ENCODE measurements around the gene KISS1. TPM values are rescaled to one million over a fixed set of nuclear protein-coding genes. Genes with fewer than 3 reads are reported as not detected.

KISS1 gene
- polyA plus RNA-seq, 1 donor from 2014 or later = not detected

GRCh38 chr1:204228896-204229295, 32.6 kb upstream of the KISS1 start:
- TF ChIP-seq EP300 (conservative IDR thresholded peaks at IDR 0.05; ENCODE audit: poor library complexity, severe bottlenecking) (no peak), EZH2 (IDR thresholded peaks at IDR 0.05; ENCODE audit: borderline replicate concordance, insufficient read depth, low read length, poor library complexity, severe bottlenecking) (no peak), RAD21 (conservative IDR thresholded peaks at IDR 0.05) (no peak), TAF1 (IDR thresholded peaks at IDR 0.05; ENCODE audit: low read depth) (no peak), MXI1 (conservative IDR thresholded peaks at IDR 0.05; ENCODE audit: poor library complexity, severe bottlenecking) (no peak), CTCF (IDR thresholded peaks at IDR 0.05; ENCODE audit: poor library complexity, severe bottlenecking) (no peak)
- Histone ChIP-seq H3K27ac (ENCODE audit: low read length) (no peak overlapping the region), H3K9me2 (ENCODE audit: insufficient read depth, low read length) (no peaks in the 10 kb centered on the region)

GRCh38 chr1:204227996-204228785, 31.9 kb upstream of the KISS1 start:
- TF ChIP-seq REST (IDR thresholded peaks at IDR 0.05; ENCODE audit: borderline replicate concordance) = no peak
- no peak for TF ChIP-seq POLR2AphosphoS5 (IDR thresholded peaks at IDR 0.05)
- TF ChIP-seq MXI1 (conservative IDR thresholded peaks at IDR 0.05; ENCODE audit: poor library complexity, severe bottlenecking) = no peak
- TF ChIP-seq RAD21 (conservative IDR thresholded peaks at IDR 0.05) = no peak
- no peak for TF ChIP-seq CTCF (IDR thresholded peaks at IDR 0.05; ENCODE audit: poor library complexity, severe bottlenecking)
- TF ChIP-seq TAF1 (IDR thresholded peaks at IDR 0.05; ENCODE audit: low read depth) = no peak
- TF ChIP-seq EP300 (conservative IDR thresholded peaks at IDR 0.05; ENCODE audit: poor library complexity, severe bottlenecking) = no peak
- TF ChIP-seq EZH2 (IDR thresholded peaks at IDR 0.05; ENCODE audit: borderline replicate concordance, insufficient read depth, low read length, poor library complexity, severe bottlenecking) = no peak
- TF ChIP-seq SMC3 (conservative IDR thresholded peaks at IDR 0.05; ENCODE audit: poor library complexity) = no peak
- Histone ChIP-seq H3K9ac (ENCODE audit: low read length) (no peak overlapping the region), H2AFZ (ENCODE audit: low read depth, low read length) (no peak overlapping the region), H3K4me2 (ENCODE audit: low read length) (no peak overlapping the region), H3K79me2 (replicated peaks; ENCODE audit: insufficient read depth, low read length) (no peaks in the 10 kb centered on the region), H3K36me3 (ENCODE audit: insufficient read depth, low read length) (peaks cover 40% of the 10 kb centered on the region), H4K20me1 (ENCODE audit: insufficient read depth) (no peaks in the 10 kb centered on the region), H3K4me3 (ENCODE audit: low read length) (no peak overlapping the region), H3K27ac (ENCODE audit: low read length) (no peak overlapping the region), H3K9me2 (ENCODE audit: insufficient read depth, low read length) (no peaks in the 10 kb centered on the region), H3K27me3 (ENCODE audit: insufficient read depth, low read depth, low read length) (no peaks in the 10 kb centered on the region), H3F3A (ENCODE audit: insufficient read depth, low read length, poor library complexity, severe bottlenecking) (no peaks in the 10 kb centered on the region), H3K9me3 (ENCODE audit: low read length) (no peaks in the 10 kb centered on the region)

More at GRCh38 chr1:204228896-204229295, 32.6 kb upstream of the KISS1 start:
- Histone ChIP-seq H4K20me1 (ENCODE audit: insufficient read depth) (no peaks in the 10 kb centered on the region), H3K9me3 (ENCODE audit: low read length) (no peaks in the 10 kb centered on the region), H3K79me2 (replicated peaks; ENCODE audit: insufficient read depth, low read length) (no peaks in the 10 kb centered on the region), H3K27me3 (ENCODE audit: insufficient read depth, low read depth, low read length) (no peaks in the 10 kb centered on the region), H3K36me3 (ENCODE audit: insufficient read depth, low read length) (peaks cover 40% of the 10 kb centered on the region), H3F3A (ENCODE audit: insufficient read depth, low read length, poor library complexity, severe bottlenecking) (no peaks in the 10 kb centered on the region), H2AFZ (ENCODE audit: low read depth, low read length) (no peak overlapping the region), H3K4me2 (ENCODE audit: low read length) (no peak overlapping the region), H3K4me3 (ENCODE audit: low read length) (no peak overlapping the region), H3K9ac (ENCODE audit: low read length) (no peak overlapping the region)

Measured in neural cell (in vitro differentiated cells).